IPS DF 6.9 (cell line): ENCODE results near the gene GAP43.

ENCODE experiments used
- DNase-seq: peaks from one replicate; pipeline ENCODE4 v3.0.0-alpha.2; 2013; ENCODE audit warnings: low read depth, low spot score
- H3K27ac ChIP-seq: one replicate; pipeline ENCODE4 v1.5.1; 2013; ENCODE audit warnings: low read length, control low read depth
- H3K27me3 ChIP-seq: 2 replicates; pipeline ENCODE4 v1.6.1; 2013; ENCODE audit warnings: mild to moderate bottlenecking, low read length; ENCODE audit not compliant: control insufficient read depth, insufficient read depth
- H3K36me3 ChIP-seq: 2 replicates; pipeline ENCODE4 v1.6.1; 2013; ENCODE audit warnings: low read length; ENCODE audit not compliant: control insufficient read depth, insufficient read depth
- H3K4me1 ChIP-seq: 2 replicates; pipeline ENCODE4 v1.6.1; 2013; ENCODE audit warnings: low read length; ENCODE audit not compliant: control insufficient read depth, insufficient read depth
- H3K4me3 ChIP-seq: 2 replicates; pipeline ENCODE4 v1.5.1; 2013; ENCODE audit warnings: mild to moderate bottlenecking, low read length
- H3K9me3 ChIP-seq: 2 replicates; pipeline ENCODE4 v1.6.1; 2013; ENCODE audit warnings: low read length, inconsistent platforms; ENCODE audit not compliant: control insufficient read depth, insufficient read depth
- WGBS: extraction: QIAGEN DNeasy Blood & Tissue Kit; methylation state at CpG from one replicate; pipeline ENCODE4 v1.1.7; 2013; ENCODE audit warnings: mixed read lengths, missing lambda C conversion rate; ENCODE audit not compliant: insufficient read length, insufficient coverage; 5-methylcytosine and 5-hydroxymethylcytosine counted together

Gene GAP43

GRCh38 chr3:115680803-115681345, 57.6 kb downstream of the GAP43 start:
- H3K27me3 ChIP-seq, result no peaks in the 10 kb centered on the region
- no peaks in the 10 kb centered on the region for H3K36me3 ChIP-seq
- H3K4me3 ChIP-seq, result no peak overlapping the region
- no peak for DNase-seq
- WGBS, result no CpG with 5 or more reads among the region's 2 CpGs
- no peaks in the 10 kb centered on the region for H3K4me1 ChIP-seq
- H3K27ac ChIP-seq, result no peak overlapping the region
- H3K9me3 ChIP-seq, result no peaks in the 10 kb centered on the region

GRCh38 chr3:115681736-115682135, 58.4 kb downstream of the GAP43 start:
- no peak for DNase-seq
- Histone ChIP-seq H3K9me3 (no peaks in the 10 kb centered on the region), H3K4me1 (no peaks in the 10 kb centered on the region), H3K36me3 (no peaks in the 10 kb centered on the region), H3K4me3 (no peak overlapping the region), H3K27ac (no peak overlapping the region), H3K27me3 (no peaks in the 10 kb centered on the region)

GRCh38 chr3:115683305-115683704, 60.0 kb downstream of the GAP43 start:
- no CpG with 5 or more reads among the region's 1 CpG for WGBS
- H3K27me3 ChIP-seq, result no peaks in the 10 kb centered on the region
- H3K9me3 ChIP-seq, result no peaks in the 10 kb centered on the region
- H3K4me3 ChIP-seq, result no peak overlapping the region
- no peak for DNase-seq
- no peak overlapping the region for H3K27ac ChIP-seq
- H3K4me1 ChIP-seq, result no peaks in the 10 kb centered on the region
- H3K36me3 ChIP-seq, result no peaks in the 10 kb centered on the region

- no peaks in the 10 kb centered on the region for H3K4me1 ChIP-seq
- H3K36me3 ChIP-seq, result no peaks in the 10 kb centered on the region
- H3K27ac ChIP-seq, result no peak overlapping the region
- H3K4me3 ChIP-seq, result no peak overlapping the region
- no peaks in the 10 kb centered on the region for H3K9me3 ChIP-seq
- no CpG with 5 or more reads among the region's 3 CpGs for WGBS
- H3K27me3 ChIP-seq, result no peaks in the 10 kb centered on the region
- no peak for DNase-seq
Measured at GRCh38 chr3:115683773-115684172, 60.5 kb downstream of the GAP43 start.

GRCh38 chr3:115685097-115685496, 61.8 kb downstream of the GAP43 start:
- H3K4me3 ChIP-seq, result no peak overlapping the region
- no peak overlapping the region for H3K27ac ChIP-seq
- no peak for DNase-seq
- no peaks in the 10 kb centered on the region for H3K36me3 ChIP-seq
- no peaks in the 10 kb centered on the region for H3K9me3 ChIP-seq
- H3K27me3 ChIP-seq, result no peaks in the 10 kb centered on the region
- no peaks in the 10 kb centered on the region for H3K4me1 ChIP-seq

- Histone ChIP-seq H3K9me3 (no peaks in the 10 kb centered on the region), H3K4me3 (no peak overlapping the region), H3K27ac (no peak overlapping the region), H3K36me3 (no peaks in the 10 kb centered on the region), H3K27me3 (no peaks in the 10 kb centered on the region), H3K4me1 (no peaks in the 10 kb centered on the region)
- WGBS, result no CpG with 5 or more reads among the region's 6 CpGs
- DNase-seq, result no peak
Measured at GRCh38 chr3:115687721-115688120, 64.4 kb downstream of the GAP43 start.

GRCh38 chr3:115688418-115688817, 65.1 kb downstream of the GAP43 start:
- no peak for DNase-seq
- no peaks in the 10 kb centered on the region for H3K36me3 ChIP-seq
- no peak overlapping the region for H3K27ac ChIP-seq
- WGBS, result no CpG with 5 or more reads among the region's 7 CpGs
- H3K27me3 ChIP-seq, result no peaks in the 10 kb centered on the region
- H3K4me3 ChIP-seq, result no peak overlapping the region
- no peaks in the 10 kb centered on the region for H3K4me1 ChIP-seq
- no peaks in the 10 kb centered on the region for H3K9me3 ChIP-seq

- no peak overlapping the region for H3K27ac ChIP-seq
- no CpG with 5 or more reads among the region's 5 CpGs for WGBS
- H3K27me3 ChIP-seq, result no peaks in the 10 kb centered on the region
- no peak overlapping the region for H3K4me3 ChIP-seq
- no peaks in the 10 kb centered on the region for H3K9me3 ChIP-seq
- DNase-seq, result no peak
- H3K4me1 ChIP-seq, result no peaks in the 10 kb centered on the region
- no peaks in the 10 kb centered on the region for H3K36me3 ChIP-seq
Measured at GRCh38 chr3:115689928-115690327, 66.6 kb downstream of the GAP43 start.

- Histone ChIP-seq H3K36me3 (no peaks in the 10 kb centered on the region), H3K4me1 (no peaks in the 10 kb centered on the region), H3K9me3 (no peaks in the 10 kb centered on the region), H3K27ac (no peak overlapping the region), H3K4me3 (no peak overlapping the region), H3K27me3 (no peaks in the 10 kb centered on the region)
- DNase-seq, result no peak
- no CpG with 5 or more reads among the region's 4 CpGs for WGBS
Measured at GRCh38 chr3:115691964-115692363, 68.7 kb downstream of the GAP43 start.

GRCh38 chr3:115692887-115693524, 69.7 kb downstream of the GAP43 start:
- H3K4me3 ChIP-seq, result no peak overlapping the region
- H3K9me3 ChIP-seq, result no peaks in the 10 kb centered on the region
- H3K4me1 ChIP-seq, result no peaks in the 10 kb centered on the region
- DNase-seq, result peak; percentile 76
- no peaks in the 10 kb centered on the region for H3K27me3 ChIP-seq
- no CpG with 5 or more reads among the region's 8 CpGs for WGBS
- H3K36me3 ChIP-seq, result no peaks in the 10 kb centered on the region
- no peak overlapping the region for H3K27ac ChIP-seq

- Histone ChIP-seq H3K27me3 (no peaks in the 10 kb centered on the region), H3K4me1 (no peaks in the 10 kb centered on the region), H3K4me3 (no peak overlapping the region), H3K27ac (no peak overlapping the region), H3K9me3 (no peaks in the 10 kb centered on the region), H3K36me3 (no peaks in the 10 kb centered on the region)
- no CpG with 5 or more reads among the region's 9 CpGs for whole genome bisulfite sequencing
- DNase-seq, result no peak
Measured at GRCh38 chr3:115693868-115694267, 70.6 kb downstream of the GAP43 start.
